ENCODE data around the gene GNA15. TPM values are rescaled to one million over a fixed set of nuclear protein-coding genes. Genes with fewer than 3 reads are reported as not detected.
"Not testable (repeated sequence)": the region's sequence is repeated elsewhere in the genome, so short reads cannot be mapped to it uniquely, and the experiment has no call there.

The GNA15 gene, protein sequence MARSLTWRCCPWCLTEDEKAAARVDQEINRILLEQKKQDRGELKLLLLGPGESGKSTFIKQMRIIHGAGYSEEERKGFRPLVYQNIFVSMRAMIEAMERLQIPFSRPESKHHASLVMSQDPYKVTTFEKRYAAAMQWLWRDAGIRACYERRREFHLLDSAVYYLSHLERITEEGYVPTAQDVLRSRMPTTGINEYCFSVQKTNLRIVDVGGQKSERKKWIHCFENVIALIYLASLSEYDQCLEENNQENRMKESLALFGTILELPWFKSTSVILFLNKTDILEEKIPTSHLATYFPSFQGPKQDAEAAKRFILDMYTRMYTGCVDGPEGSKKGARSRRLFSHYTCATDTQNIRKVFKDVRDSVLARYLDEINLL
- 107 TPM for polyA plus RNA-seq (2013)

DNA sequence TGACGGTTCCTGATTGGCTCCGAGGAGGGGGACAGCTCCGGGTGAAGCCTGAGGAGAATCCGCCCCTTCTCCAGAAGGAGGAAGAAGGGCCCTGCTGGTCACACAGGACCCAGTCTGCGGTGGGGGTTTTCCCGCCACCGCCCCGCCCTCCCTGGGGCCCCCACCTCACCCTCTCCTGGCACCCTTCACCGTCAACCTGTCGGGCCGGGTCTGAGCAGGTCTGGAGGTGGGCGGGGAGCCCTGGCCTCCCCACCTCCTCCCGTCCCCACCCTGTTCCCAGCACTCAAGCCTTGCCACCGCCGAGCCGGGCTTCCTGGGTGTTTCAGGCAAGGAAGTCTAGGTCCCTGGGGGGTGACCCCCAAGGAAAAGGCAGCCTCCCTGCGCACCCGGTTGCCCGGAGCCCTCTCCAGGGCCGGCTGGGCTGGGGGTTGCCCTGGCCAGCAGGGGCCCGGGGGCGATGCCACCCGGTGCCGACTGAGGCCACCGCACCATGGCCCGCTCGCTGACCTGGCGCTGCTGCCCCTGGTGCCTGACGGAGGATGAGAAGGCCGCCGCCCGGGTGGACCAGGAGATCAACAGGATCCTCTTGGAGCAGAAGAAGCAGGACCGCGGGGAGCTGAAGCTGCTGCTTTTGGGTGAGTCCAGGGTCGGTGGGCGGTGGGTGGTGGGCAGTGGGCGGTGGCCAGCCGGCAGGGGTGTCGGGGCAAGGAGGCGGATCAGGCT is at the start of gene GNA15:
Gene GNA15 (plus strand): TSS at position 73 of the 723 bp plus-strand sequence. CDS start 418 bp downstream, at position 491.
- WGBS (ENCODE audit: insufficient coverage) = 0% methylated on average over 31 of the region's 40 CpGs
- DNase-seq = peak; percentile 70 to 89 (median 87)
- Histone ChIP-seq H3K27me3 (replicated peaks in 2 of 5; ENCODE audit: control insufficient read depth in 4 of 5, insufficient read depth in 5 of 5, low read length in 4 of 5) (no peaks in the 10 kb centered on the region), H3K4me3 (ENCODE audit: control insufficient read depth in 1 of 7, extremely low read depth in 1 of 7, insufficient read depth in 4 of 7, low read depth in 2 of 7, low read length in 6 of 7) (peak within 1 kb of the TSS; percentile 79 to 98 (median 96)), H3K4me1 (ENCODE audit: control extremely low read depth in 1 of 4, control insufficient read depth in 4 of 4, insufficient read depth in 4 of 4, low read length in 3 of 4) (peaks cover 7 to 74% (median 71%) of the 10 kb centered on the region in 4 experiments), H3K9me3 (ENCODE audit: control extremely low read depth in 1 of 5, control insufficient read depth in 4 of 5, insufficient read depth in 2 of 5, low read depth in 1 of 5, low read length in 4 of 5) (no peaks in the 10 kb centered on the region), H3K36me3 (ENCODE audit: control insufficient read depth in 4 of 4, insufficient read depth in 4 of 4, low read length in 3 of 4) (peaks cover 0 to 9% (median 6%) of the 10 kb centered on the region in 4 experiments), H3K27ac (ENCODE audit: insufficient read depth in 1 of 2, low read depth in 1 of 2, low read length in 2 of 2, poor library complexity in 1 of 2, severe bottlenecking in 2 of 2) (peak within 1 kb of the TSS; percentile 96)
- POLR2A ChIA-PET = interaction anchor here (0.5 to 1.1 kb wide), 4 partner anchors 8 to 187 kb away, joined by 3 to 4 read pairs (median 3); no protein-coding TSS in a partner anchor
- CTCF ChIA-PET = interaction anchor here (6.5 to 12.5 kb wide), 4 partner anchors 4 to 26 kb away, joined by 29 to 158 read pairs (median 140); partner anchors contain the start of gene GNA15

DNA sequence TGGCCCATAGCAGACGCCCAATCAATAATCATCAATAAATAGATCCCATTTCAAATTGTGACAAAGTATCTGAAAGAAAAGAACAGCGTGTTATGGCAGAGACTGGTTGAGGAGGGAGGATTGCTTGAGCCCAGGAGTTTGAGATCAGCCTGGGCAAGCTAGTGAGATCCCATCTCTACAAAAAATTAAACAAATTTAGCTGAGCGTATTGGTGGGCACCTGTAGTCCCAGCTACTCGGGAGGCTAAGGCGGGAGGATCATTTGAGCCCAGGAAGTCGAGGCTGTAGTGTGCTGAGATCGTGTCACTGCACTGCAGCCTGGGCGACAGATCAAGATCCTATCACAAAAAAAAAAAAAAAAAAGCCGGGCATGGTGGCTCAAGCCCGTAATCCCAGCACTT is 48.1 kb upstream of the GNA15 start:
- WGBS (ENCODE audit: insufficient coverage) = 80% methylated on average over 2 of the region's 10 CpGs
- Histone ChIP-seq H3K9me3 (ENCODE audit: control extremely low read depth in 1 of 5, control insufficient read depth in 4 of 5, insufficient read depth in 2 of 5, low read depth in 1 of 5, low read length in 4 of 5) (no peaks in the 10 kb centered on the region), H3K36me3 (ENCODE audit: control insufficient read depth in 4 of 4, insufficient read depth in 4 of 4, low read length in 3 of 4) (no peaks in the 10 kb centered on the region), H3K27me3 (replicated peaks in 2 of 5; ENCODE audit: control insufficient read depth in 4 of 5, insufficient read depth in 5 of 5, low read length in 4 of 5) (no peaks in the 10 kb centered on the region), H3K4me3 (ENCODE audit: control insufficient read depth in 1 of 7, extremely low read depth in 1 of 7, insufficient read depth in 4 of 7, low read depth in 2 of 7, low read length in 6 of 7) (no peak overlapping the region), H3K27ac (ENCODE audit: insufficient read depth in 1 of 2, low read depth in 1 of 2, low read length in 2 of 2, poor library complexity in 1 of 2, severe bottlenecking in 2 of 2) (no peak overlapping the region), H3K4me1 (ENCODE audit: control extremely low read depth in 1 of 4, control insufficient read depth in 4 of 4, insufficient read depth in 4 of 4, low read length in 3 of 4) (no peaks in the 10 kb centered on the region)
- ChIA-PET POLR2A (no interaction called here), CTCF (interaction anchor here (1.2 to 2.8 kb wide), 2 partner anchors 9 to 16 kb away, joined by 3 to 7 read pairs; no protein-coding TSS in a partner anchor)
- DNase-seq = no peak

DNA sequence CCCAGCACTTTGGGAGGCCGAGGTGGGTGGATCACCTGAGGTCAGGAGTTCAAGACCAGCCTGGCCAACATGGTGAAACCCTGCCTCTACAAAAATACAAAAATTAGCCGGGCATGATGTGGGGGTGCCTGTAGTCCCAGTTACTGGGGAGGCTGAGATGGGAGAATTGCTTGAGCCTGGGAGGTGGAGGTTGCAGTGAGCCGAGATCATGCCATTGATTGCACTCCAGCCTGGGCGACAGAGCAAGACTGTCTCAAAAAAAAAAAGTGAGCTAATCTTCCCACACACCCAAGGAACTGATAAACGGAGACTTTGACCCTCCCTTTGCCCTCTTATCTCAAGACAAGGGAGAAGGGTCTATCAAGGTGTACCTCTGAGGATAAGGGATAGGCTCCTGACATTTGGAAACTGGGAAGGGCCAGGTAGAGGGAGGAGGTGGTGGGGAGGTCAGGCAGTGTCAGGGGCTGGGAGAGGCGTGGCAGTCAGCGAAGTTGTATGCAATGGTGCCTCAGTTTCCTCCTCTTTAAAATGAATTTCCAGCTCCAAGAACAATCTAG is 46.5 kb upstream of the GNA15 start:
- H3K4me1 ChIP-seq (ENCODE audit: control extremely low read depth in 1 of 4, control insufficient read depth in 4 of 4, insufficient read depth in 4 of 4, low read length in 3 of 4); H3K4me3 ChIP-seq (ENCODE audit: control insufficient read depth in 1 of 7, extremely low read depth in 1 of 7, insufficient read depth in 4 of 7, low read depth in 2 of 7, low read length in 6 of 7); H3K27me3 ChIP-seq (replicated peaks in 2 of 5; ENCODE audit: control insufficient read depth in 4 of 5, insufficient read depth in 5 of 5, low read length in 4 of 5); H3K9me3 ChIP-seq (ENCODE audit: control extremely low read depth in 1 of 5, control insufficient read depth in 4 of 5, insufficient read depth in 2 of 5, low read depth in 1 of 5, low read length in 4 of 5); H3K36me3 ChIP-seq (ENCODE audit: control insufficient read depth in 4 of 4, insufficient read depth in 4 of 4, low read length in 3 of 4); H3K27ac ChIP-seq (ENCODE audit: insufficient read depth in 1 of 2, low read depth in 1 of 2, low read length in 2 of 2, poor library complexity in 1 of 2, severe bottlenecking in 2 of 2); DNase-seq; POLR2A ChIA-PET: not testable (repeated sequence)
- 100% methylated on average over 3 of the region's 7 CpGs for WGBS (ENCODE audit: insufficient coverage)
- CTCF ChIA-PET = interaction anchor here (0.6 to 2.8 kb wide), 4 partner anchors 10 to 537 kb away, joined by 3 to 7 read pairs (median 4); no protein-coding TSS in a partner anchor

DNA sequence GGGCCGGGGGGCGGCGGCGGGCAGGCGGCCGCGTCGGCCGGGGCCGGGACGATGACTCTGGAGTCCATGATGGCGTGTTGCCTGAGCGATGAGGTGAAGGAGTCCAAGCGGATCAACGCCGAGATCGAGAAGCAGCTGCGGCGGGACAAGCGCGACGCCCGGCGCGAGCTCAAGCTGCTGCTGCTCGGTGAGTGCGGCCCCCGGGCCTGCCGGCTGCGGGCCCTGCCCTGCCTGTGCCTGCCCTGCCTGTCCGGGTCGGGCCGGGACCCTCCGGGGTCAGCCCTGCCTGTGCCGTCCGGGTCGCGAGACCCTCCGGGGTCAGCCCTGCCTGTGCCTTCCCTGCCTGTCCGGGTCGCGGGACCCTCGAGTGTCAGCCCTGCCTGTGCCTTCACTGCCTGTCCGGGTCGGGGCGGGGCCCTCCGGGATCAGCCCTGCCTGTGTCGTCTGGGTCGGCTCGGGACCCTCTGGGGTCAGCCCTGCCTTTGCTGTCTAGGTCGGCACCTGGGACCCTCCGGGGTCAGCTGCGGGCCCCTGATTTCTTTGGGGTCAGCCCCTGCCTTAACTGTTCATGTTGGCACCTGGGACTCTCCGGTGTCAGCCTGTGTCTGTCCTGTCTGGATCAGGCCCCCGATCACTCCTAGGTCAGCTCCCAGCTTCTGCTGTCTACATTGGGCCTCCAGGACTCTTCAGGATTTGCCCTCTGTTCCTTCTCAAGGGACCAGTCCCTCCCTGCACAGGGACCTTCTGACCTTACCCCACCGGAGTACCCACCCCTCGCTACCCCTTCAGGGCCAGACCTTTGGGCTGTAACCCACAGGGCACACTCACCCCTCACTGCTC is 41.0 kb upstream of the GNA15 start:
- Histone ChIP-seq H3K27me3 (replicated peaks in 2 of 5; ENCODE audit: control insufficient read depth in 4 of 5, insufficient read depth in 5 of 5, low read length in 4 of 5) (peaks cover 0 to 10% (median 0%) of the 10 kb centered on the region in 5 experiments), H3K4me1 (ENCODE audit: control extremely low read depth in 1 of 4, control insufficient read depth in 4 of 4, insufficient read depth in 4 of 4, low read length in 3 of 4) (peaks cover 0 to 44% (median 39%) of the 10 kb centered on the region in 4 experiments), H3K36me3 (ENCODE audit: control insufficient read depth in 4 of 4, insufficient read depth in 4 of 4, low read length in 3 of 4) (no peaks in the 10 kb centered on the region), H3K9me3 (ENCODE audit: control extremely low read depth in 1 of 5, control insufficient read depth in 4 of 5, insufficient read depth in 2 of 5, low read depth in 1 of 5, low read length in 4 of 5) (no peaks in the 10 kb centered on the region), H3K4me3 (ENCODE audit: control insufficient read depth in 1 of 7, extremely low read depth in 1 of 7, insufficient read depth in 4 of 7, low read depth in 2 of 7, low read length in 6 of 7) (peak overlapping the region; percentile 34 to 85 (median 67)), H3K27ac (ENCODE audit: insufficient read depth in 1 of 2, low read depth in 1 of 2, low read length in 2 of 2, poor library complexity in 1 of 2, severe bottlenecking in 2 of 2) (peak overlapping the region in 1 of 2 experiments; percentile 51)
- DNase-seq = peak in 2 of 3 donors; percentile 66 to 72
- ChIA-PET POLR2A (interaction anchor here (0.6 kb wide), 1 partner anchor 212 kb away, joined by 3 read pairs; no protein-coding TSS in a partner anchor), CTCF (interaction anchor here (1.1 to 1.8 kb wide), 3 partner anchors 9 to 19 kb away, joined by 3 to 5 read pairs (median 4); no protein-coding TSS in a partner anchor)
- WGBS (ENCODE audit: insufficient coverage) = 3% methylated on average over 48 of the region's 57 CpGs

DNA sequence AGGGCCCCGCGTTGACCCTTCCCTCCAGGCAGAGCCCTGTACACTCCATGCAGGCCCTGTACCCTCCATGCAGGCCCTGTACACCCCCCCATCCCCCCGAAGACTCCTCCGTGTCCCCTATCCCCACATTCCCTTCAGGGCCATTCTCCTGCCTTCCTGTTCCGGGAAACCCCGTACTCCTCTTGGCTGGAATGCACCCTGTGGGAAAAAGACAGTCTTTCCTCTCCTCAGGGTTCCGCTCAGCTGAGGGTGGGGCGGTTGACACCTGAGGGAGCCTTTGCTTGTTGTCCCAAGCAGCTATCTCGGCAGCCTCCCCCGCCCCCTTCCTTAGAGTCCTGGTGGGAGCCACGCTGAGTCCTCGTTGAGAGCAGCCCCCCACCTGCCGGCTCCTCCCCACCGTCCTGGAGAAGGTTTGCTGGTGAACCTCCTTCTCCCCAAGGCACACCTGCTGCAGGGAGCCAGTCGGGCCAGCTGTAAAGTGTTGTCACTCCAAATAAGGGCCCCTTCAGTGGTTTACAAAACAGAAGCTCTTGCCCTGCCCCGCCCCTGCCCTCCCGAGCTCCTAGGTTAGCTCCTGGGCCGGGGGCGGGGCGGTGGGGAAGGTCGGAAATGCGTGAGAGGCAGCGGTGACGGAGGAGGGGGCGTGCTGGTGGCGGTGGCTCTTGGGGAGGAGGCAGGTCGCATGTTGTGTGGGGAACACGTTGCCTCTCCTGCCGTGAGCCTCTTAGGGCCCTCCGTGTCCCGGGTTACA is 40.2 kb upstream of the GNA15 start:
- WGBS (ENCODE audit: insufficient coverage) = 12% methylated on average over 25 of the region's 31 CpGs
- H3K4me1 ChIP-seq (ENCODE audit: control extremely low read depth in 1 of 4, control insufficient read depth in 4 of 4, insufficient read depth in 4 of 4, low read length in 3 of 4) = peaks cover 0 to 44% (median 39%) of the 10 kb centered on the region in 4 experiments
- H3K4me3 ChIP-seq (ENCODE audit: control insufficient read depth in 1 of 7, extremely low read depth in 1 of 7, insufficient read depth in 4 of 7, low read depth in 2 of 7, low read length in 6 of 7) = peak overlapping the region; percentile 1 to 85 (median 67)
- H3K27me3 ChIP-seq (replicated peaks in 2 of 5; ENCODE audit: control insufficient read depth in 4 of 5, insufficient read depth in 5 of 5, low read length in 4 of 5) = peaks cover 0 to 10% (median 0%) of the 10 kb centered on the region in 5 experiments
- ChIA-PET POLR2A (interaction anchor here (0.6 kb wide), 2 partner anchors 51 to 212 kb away, joined by 3 read pairs; no protein-coding TSS in a partner anchor), CTCF (interaction anchor here (1.0 to 2.5 kb wide), 5 partner anchors 8 to 20 kb away, joined by 3 to 10 read pairs (median 4); no protein-coding TSS in a partner anchor)
- no peaks in the 10 kb centered on the region for H3K36me3 ChIP-seq (ENCODE audit: control insufficient read depth in 4 of 4, insufficient read depth in 4 of 4, low read length in 3 of 4)
- peak; percentile 76 to 85 (median 83) for DNase-seq
- no peak overlapping the region for H3K27ac ChIP-seq (ENCODE audit: insufficient read depth in 1 of 2, low read depth in 1 of 2, low read length in 2 of 2, poor library complexity in 1 of 2, severe bottlenecking in 2 of 2)
- H3K9me3 ChIP-seq (ENCODE audit: control extremely low read depth in 1 of 5, control insufficient read depth in 4 of 5, insufficient read depth in 2 of 5, low read depth in 1 of 5, low read length in 4 of 5) = no peaks in the 10 kb centered on the region
